HS-5 (cell line): ENCODE measurements around the gene ATG13.

Experiments used
- DNase-seq: peaks from one replicate; pipeline ENCODE4 v3.0.0-alpha.2; 2012; ENCODE audit warnings: low read depth

ATG13 gene

GRCh38 chr11:46607516-46607915 lies 9.8 kb upstream of the ATG13 start:
- no peak for DNase-seq

- no peak for DNase-seq
These were observed 8.0 kb upstream of the ATG13 start for GRCh38 chr11:46609386-46609785.

GRCh38 chr11:46611526-46612304 lies 5.6 kb upstream of the ATG13 start:
- DNase-seq, result no peak

GRCh38 chr11:46612326-46612725 lies 5.0 kb upstream of the ATG13 start:
- no peak for DNase-seq

GRCh38 chr11:46615756-46616155 lies 1.6 kb upstream of the ATG13 start:
- peak; percentile 36 for DNase-seq

- no peak for DNase-seq
These were observed 711 bp upstream of the ATG13 start for GRCh38 chr11:46616551-46617133.

- no peak for DNase-seq
These were observed 590 bp downstream of the ATG13 start for GRCh38 chr11:46617972-46618314.

- DNase-seq, result no peak
These were observed 1.5 kb downstream of the ATG13 start for GRCh38 chr11:46618837-46619236.

GRCh38 chr11:46625406-46625805 lies 8.1 kb downstream of the ATG13 start:
- no peak for DNase-seq

GRCh38 chr11:46628961-46629360 lies 11.6 kb downstream of the ATG13 start:
- no peak for DNase-seq

- no peak for DNase-seq
These were observed 12.9 kb downstream of the ATG13 start for GRCh38 chr11:46630237-46630636.

GRCh38 chr11:46631676-46632075 lies 14.3 kb downstream of the ATG13 start:
- DNase-seq, result no peak

GRCh38 chr11:46632502-46632901 lies 15.1 kb downstream of the ATG13 start:
- no peak for DNase-seq

- no peak for DNase-seq
These were observed 16.2 kb downstream of the ATG13 start for GRCh38 chr11:46633291-46634217.

GRCh38 chr11:46635557-46636139 lies 18.3 kb downstream of the ATG13 start:
- no peak for DNase-seq

- DNase-seq, result no peak
These were observed 20.2 kb downstream of the ATG13 start for GRCh38 chr11:46637546-46637945.

- DNase-seq, result no peak
These were observed 22.0 kb downstream of the ATG13 start for GRCh38 chr11:46639197-46639839.

- DNase-seq, result no peak
These were observed 22.9 kb downstream of the ATG13 start for GRCh38 chr11:46640036-46640788.

- DNase-seq, result no peak
These were observed 24.3 kb downstream of the ATG13 start for GRCh38 chr11:46641639-46642038.

GRCh38 chr11:46642627-46643335 lies 25.4 kb downstream of the ATG13 start:
- no peak for DNase-seq

- no peak for DNase-seq
These were observed 26.2 kb downstream of the ATG13 start for GRCh38 chr11:46643531-46643930.
